ENCODE results near the gene UNC45A.

DNA sequence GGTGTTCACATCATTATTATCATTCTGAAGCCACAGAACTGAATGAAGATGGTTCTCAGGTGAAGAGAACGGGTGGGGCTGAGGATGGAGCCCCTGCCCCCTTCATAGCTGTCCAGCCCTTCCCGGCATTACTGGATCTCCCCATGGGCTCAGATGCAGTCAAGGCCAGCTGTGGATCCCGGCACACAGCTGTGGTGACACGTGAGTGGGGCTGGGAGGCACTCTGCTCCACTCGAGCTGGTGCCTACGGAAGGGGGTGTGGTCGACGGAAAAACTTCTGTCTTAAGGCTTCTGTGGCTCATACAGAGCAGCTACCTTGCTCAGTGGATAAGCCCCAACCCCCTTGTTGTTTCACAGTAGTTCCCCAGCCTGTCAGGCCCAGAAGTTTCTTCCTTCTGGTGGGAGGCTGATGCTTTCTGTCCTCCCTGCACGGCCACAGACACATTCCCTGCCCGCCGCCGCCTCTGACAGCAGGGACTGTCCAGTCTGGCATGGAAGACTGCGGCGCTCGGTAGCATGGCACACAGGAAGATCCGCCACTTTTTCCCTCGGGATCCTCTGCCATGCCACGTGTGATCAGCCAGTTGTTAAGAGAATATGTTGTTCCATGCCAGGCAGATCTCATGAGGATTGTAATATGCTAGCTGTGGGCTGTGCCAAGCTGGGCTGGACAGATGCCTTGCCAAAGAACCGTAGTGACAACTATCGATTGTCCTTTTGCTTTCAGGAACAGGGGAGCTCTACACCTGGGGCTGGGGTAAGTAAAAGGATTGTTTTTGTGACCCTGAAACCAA lies 25.4 kb downstream of the UNC45A start:
- TF ChIP-seq, protein P1, sequence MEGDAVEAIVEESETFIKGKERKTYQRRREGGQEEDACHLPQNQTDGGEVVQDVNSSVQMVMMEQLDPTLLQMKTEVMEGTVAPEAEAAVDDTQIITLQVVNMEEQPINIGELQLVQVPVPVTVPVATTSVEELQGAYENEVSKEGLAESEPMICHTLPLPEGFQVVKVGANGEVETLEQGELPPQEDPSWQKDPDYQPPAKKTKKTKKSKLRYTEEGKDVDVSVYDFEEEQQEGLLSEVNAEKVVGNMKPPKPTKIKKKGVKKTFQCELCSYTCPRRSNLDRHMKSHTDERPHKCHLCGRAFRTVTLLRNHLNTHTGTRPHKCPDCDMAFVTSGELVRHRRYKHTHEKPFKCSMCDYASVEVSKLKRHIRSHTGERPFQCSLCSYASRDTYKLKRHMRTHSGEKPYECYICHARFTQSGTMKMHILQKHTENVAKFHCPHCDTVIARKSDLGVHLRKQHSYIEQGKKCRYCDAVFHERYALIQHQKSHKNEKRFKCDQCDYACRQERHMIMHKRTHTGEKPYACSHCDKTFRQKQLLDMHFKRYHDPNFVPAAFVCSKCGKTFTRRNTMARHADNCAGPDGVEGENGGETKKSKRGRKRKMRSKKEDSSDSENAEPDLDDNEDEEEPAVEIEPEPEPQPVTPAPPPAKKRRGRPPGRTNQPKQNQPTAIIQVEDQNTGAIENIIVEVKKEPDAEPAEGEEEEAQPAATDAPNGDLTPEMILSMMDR (IDR thresholded peaks at IDR 0.05), result no peak
- TF ChIP-seq POLR2A (IDR thresholded peaks at IDR 0.05), result no peak
